Measurements from ENCODE around the gene RMDN2. TPM values are rescaled to one million over a fixed set of nuclear protein-coding genes. Genes with fewer than 3 reads are reported as not detected.

Gene RMDN2
- total RNA-seq, 1 experiment from 2014 or later = 3.2 TPM

DNA sequence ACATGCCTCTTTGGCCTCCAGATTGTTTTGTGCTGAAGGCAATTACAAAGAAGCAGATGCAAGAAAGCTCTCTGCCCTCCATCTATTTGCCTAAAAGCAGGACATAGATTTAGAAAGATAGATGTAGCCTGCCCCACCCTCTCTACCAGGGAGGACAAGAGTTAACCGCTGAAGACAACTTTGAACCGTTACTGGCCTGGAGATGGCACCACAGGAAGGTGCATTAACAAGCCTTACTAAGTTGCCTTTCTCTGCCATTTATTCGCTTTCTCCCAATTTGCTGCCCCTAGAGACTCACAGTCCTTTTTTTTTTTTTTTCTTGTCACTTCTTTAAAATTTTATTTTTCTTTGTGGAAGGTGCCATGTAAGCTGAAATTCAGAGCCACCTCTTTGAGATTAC lies 28.8 kb upstream of the RMDN2 start:
- DNase-seq (ENCODE audit: unreplicated experiment) = no peak
- Mint-ChIP-seq H3K9me3 (ENCODE audit: unreplicated experiment) (no peaks in the 10 kb centered on the region), H3K4me3 (ENCODE audit: unreplicated experiment) (no peak overlapping the region), H3K27ac (ENCODE audit: low read depth, unreplicated experiment) (no peak overlapping the region), H3K27me3 (ENCODE audit: insufficient read depth, unreplicated experiment) (no peaks in the 10 kb centered on the region), H3K4me1 (ENCODE audit: insufficient read depth, unreplicated experiment) (peaks cover 14% of the 10 kb centered on the region), H3K36me3 (ENCODE audit: insufficient read depth, unreplicated experiment) (no peaks in the 10 kb centered on the region)
- POLR2A ChIA-PET = no interaction called here
- TF ChIP-seq, protein P1, sequence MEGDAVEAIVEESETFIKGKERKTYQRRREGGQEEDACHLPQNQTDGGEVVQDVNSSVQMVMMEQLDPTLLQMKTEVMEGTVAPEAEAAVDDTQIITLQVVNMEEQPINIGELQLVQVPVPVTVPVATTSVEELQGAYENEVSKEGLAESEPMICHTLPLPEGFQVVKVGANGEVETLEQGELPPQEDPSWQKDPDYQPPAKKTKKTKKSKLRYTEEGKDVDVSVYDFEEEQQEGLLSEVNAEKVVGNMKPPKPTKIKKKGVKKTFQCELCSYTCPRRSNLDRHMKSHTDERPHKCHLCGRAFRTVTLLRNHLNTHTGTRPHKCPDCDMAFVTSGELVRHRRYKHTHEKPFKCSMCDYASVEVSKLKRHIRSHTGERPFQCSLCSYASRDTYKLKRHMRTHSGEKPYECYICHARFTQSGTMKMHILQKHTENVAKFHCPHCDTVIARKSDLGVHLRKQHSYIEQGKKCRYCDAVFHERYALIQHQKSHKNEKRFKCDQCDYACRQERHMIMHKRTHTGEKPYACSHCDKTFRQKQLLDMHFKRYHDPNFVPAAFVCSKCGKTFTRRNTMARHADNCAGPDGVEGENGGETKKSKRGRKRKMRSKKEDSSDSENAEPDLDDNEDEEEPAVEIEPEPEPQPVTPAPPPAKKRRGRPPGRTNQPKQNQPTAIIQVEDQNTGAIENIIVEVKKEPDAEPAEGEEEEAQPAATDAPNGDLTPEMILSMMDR (IDR thresholded peaks at IDR 0.05; ENCODE audit: unreplicated experiment) = no peak
- intact Hi-C loops (cut with micrococcal nuclease) = loop anchor here (1.0 to 2.0 kb wide), 2 partner anchors 86 to 378 kb away; no protein-coding TSS in a partner anchor
- BruUV-seq (replicated peaks) = no TSS peak
- CTCF ChIA-PET = interaction anchor here (0.6 to 2.2 kb wide), 6 partner anchors 10 to 500 kb away, joined by 3 to 8 read pairs (median 4); no protein-coding TSS in a partner anchor

DNA sequence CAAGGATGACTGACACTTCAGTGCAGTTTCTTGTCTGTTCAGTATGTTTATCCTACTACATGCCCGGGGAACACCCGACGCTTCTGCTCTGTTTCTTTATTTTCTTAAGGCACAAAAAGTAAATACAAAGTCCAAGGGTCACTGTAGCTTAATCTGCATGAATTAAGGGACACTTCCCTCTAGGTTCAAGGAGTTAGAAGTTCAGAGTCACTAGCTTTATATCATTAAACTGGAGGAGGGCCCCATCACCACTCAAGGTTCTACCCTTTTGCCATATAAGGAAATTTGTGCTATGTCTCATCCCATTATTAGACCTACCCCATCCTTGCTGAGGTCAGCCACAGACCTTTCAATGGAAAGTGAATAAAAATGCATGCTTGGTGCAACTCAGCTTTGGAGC lies 27.6 kb upstream of the RMDN2 start:
- Mint-ChIP-seq H3K27me3 (ENCODE audit: insufficient read depth, unreplicated experiment) (no peaks in the 10 kb centered on the region), H3K9me3 (ENCODE audit: unreplicated experiment) (no peaks in the 10 kb centered on the region), H3K4me3 (ENCODE audit: unreplicated experiment) (no peak overlapping the region), H3K27ac (ENCODE audit: low read depth, unreplicated experiment) (no peak overlapping the region), H3K36me3 (ENCODE audit: insufficient read depth, unreplicated experiment) (no peaks in the 10 kb centered on the region), H3K4me1 (ENCODE audit: insufficient read depth, unreplicated experiment) (peaks cover 8% of the 10 kb centered on the region)
- TF ChIP-seq, protein P1 (IDR thresholded peaks at IDR 0.05; ENCODE audit: unreplicated experiment) = no peak
- no peak for DNase-seq (ENCODE audit: unreplicated experiment)
- ChIA-PET POLR2A (no interaction called here), CTCF (interaction anchor here (1.0 kb wide), 2 partner anchors 85 to 500 kb away, joined by 3 read pairs; no protein-coding TSS in a partner anchor)
- intact Hi-C loops (cut with micrococcal nuclease) = loop anchor here (2.0 kb wide), 1 partner anchor 85 kb away; no protein-coding TSS in a partner anchor
- no TSS peak for BruUV-seq (replicated peaks)

DNA sequence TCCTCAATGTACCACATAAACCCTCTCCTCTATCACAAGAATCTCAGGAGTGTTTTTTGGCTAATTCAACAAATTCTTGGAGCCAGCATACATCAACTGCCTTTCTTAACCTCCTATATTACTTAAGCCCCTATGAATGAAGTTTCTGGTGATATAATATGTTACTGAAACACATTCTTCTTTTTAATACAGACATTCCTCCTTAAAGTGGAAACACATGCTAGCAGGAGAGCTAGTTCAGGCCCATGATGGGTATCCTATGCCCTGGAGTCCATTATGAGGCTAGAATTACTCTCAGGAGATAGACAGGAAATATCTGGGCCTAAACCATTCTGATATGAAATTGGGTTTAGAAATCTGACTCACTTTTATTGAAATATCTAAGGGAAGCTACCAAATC lies 26.6 kb upstream of the RMDN2 start:
- no peak overlapping the region for H3K4me3 Mint-ChIP-seq (ENCODE audit: unreplicated experiment)
- no peaks in the 10 kb centered on the region for H3K27me3 Mint-ChIP-seq (ENCODE audit: insufficient read depth, unreplicated experiment)
- intact Hi-C loops (cut with micrococcal nuclease) = no loop called here
- BruUV-seq (replicated peaks) = no TSS peak
- H3K36me3 Mint-ChIP-seq (ENCODE audit: insufficient read depth, unreplicated experiment) = no peaks in the 10 kb centered on the region
- H3K9me3 Mint-ChIP-seq (ENCODE audit: unreplicated experiment) = no peaks in the 10 kb centered on the region
- TF ChIP-seq, protein P1 (IDR thresholded peaks at IDR 0.05; ENCODE audit: unreplicated experiment) = no peak
- POLR2A ChIA-PET = no interaction called here
- DNase-seq (ENCODE audit: unreplicated experiment) = no peak
- H3K4me1 Mint-ChIP-seq (ENCODE audit: insufficient read depth, unreplicated experiment) = peaks cover under 1% of the 10 kb centered on the region
- H3K27ac Mint-ChIP-seq (ENCODE audit: low read depth, unreplicated experiment) = no peak overlapping the region
- CTCF ChIA-PET = interaction anchor here (1.2 kb wide), 1 partner anchor 7 kb away, joined by 3 read pairs; no protein-coding TSS in a partner anchor

DNA sequence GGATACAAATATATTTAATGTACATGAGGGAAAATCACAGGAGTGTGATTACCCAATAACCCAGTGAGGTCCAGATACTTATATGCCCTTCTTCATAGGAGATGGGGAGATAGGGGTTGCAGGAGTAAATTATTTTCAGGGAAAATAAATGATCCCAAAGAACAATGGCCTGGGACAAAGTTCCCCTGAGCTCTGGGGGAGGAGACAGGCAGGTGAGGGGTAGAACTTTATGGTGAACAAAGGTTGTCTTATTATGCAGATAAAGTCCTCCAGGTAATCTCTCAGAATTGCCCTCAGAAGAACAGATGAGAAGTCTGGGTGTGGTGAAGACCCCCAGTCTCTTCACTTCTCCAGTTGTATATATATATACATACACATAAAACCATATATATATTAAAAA lies 22.1 kb upstream of the RMDN2 start:
- H3K27me3 Mint-ChIP-seq (ENCODE audit: insufficient read depth, unreplicated experiment) = no peaks in the 10 kb centered on the region
- H3K36me3 Mint-ChIP-seq (ENCODE audit: insufficient read depth, unreplicated experiment) = no peaks in the 10 kb centered on the region
- no peak overlapping the region for H3K4me3 Mint-ChIP-seq (ENCODE audit: unreplicated experiment)
- TF ChIP-seq, protein P1 (IDR thresholded peaks at IDR 0.05; ENCODE audit: unreplicated experiment) = no peak
- CTCF ChIA-PET = interaction anchor here (0.6 to 2.3 kb wide), 4 partner anchors 12 to 397 kb away, joined by 3 to 8 read pairs (median 4); no protein-coding TSS in a partner anchor
- no peaks in the 10 kb centered on the region for H3K9me3 Mint-ChIP-seq (ENCODE audit: unreplicated experiment)
- no peak for DNase-seq (ENCODE audit: unreplicated experiment)
- H3K4me1 Mint-ChIP-seq (ENCODE audit: insufficient read depth, unreplicated experiment) = no peaks in the 10 kb centered on the region
- intact Hi-C loops (cut with micrococcal nuclease) = no loop called here
- BruUV-seq (replicated peaks) = no TSS peak
- POLR2A ChIA-PET = no interaction called here
- H3K27ac Mint-ChIP-seq (ENCODE audit: low read depth, unreplicated experiment) = no peak overlapping the region

Data from MCF 10A (cell line).